HG03460 (cell line): Measurements from ENCODE around the gene TOB2.

Experiments used
- ATAC-seq: cut with Tn5 transposase; IDR thresholded peaks from one replicate; pipeline ENCODE4 v1.9.1; 2021; ENCODE audit not compliant: unreplicated experiment

The TOB2 gene, protein sequence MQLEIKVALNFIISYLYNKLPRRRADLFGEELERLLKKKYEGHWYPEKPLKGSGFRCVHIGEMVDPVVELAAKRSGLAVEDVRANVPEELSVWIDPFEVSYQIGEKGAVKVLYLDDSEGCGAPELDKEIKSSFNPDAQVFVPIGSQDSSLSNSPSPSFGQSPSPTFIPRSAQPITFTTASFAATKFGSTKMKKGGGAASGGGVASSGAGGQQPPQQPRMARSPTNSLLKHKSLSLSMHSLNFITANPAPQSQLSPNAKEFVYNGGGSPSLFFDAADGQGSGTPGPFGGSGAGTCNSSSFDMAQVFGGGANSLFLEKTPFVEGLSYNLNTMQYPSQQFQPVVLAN

DNA sequence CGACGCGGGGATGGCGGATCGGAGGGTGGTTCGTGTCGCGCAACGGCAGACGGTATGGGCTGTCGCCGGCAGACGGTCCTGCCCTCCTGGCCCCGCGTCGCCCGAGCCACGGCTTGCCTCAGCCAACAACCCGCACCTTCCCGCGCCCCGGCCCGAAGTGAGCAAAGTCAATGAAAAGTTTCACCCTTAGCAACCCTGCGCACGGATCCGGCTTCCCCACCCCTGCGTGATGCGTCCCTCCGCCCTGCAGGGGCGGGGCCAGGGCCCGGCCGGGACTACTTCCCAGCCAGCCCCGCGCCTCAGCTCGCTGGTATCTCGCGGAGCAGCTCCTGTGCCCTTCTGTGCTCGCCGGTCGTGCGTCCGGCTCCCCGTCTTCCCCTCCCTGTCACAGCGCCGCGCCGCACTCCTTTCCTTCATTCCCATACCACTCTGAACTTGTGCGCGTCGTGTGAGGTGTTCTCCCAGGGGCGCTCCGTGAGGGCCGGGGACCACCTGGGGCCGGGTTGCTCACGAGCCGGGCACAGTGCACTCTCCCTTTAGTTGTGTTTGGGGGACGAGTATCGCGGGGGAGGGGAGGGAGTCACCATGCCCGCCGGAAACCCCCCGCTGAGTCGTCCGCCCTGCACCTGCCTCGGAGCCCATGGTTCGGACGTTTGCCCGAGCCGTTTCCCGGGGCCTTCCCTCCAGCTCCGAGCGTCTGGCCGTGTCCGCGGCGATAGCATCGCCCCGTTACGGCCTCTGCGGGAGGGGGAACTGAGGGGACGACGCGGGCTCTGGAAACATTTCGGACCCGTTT is at the start of gene TOB2:
Gene TOB2, minus strand, starts transcription at position 163 of the 796 bp plus-strand sequence. CDS start 9,456 bp downstream, outside the sequence.
- peak; percentile 32 for ATAC-seq

DNA sequence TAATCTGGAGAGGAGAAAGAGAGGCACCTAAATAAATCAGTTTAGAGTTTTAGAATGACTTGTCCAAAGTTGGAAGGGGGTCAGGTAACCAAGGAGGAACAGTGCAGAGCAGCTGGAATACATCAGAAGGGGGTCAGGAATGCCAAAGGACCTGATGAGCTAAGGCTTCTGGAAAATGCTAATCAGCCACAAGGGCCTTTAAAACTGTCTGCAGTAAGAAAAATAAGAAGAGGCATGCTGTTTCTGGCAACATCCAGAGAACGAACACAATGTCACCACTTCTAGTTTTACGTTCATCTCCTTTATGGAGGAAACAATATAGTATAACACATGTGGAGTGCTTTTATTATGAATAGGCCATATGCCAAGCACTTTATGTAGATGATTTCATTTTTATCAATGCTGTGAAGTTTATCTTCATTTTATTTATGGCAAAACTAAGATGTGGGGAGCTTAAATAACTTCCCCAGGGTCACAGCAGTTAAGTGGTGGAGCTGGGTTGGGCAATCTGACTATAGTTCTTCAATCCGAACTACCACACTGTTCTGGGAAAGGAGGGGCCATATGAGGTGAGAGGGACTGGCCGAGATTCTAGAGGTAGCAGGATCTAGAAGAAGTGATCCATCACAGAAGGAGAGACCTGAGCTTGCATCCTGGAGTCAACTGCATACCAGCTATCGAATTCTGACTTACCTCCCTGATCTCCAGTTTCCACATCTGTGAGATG is 44.9 kb upstream of the TOB2 start:
- ATAC-seq: no peak

DNA sequence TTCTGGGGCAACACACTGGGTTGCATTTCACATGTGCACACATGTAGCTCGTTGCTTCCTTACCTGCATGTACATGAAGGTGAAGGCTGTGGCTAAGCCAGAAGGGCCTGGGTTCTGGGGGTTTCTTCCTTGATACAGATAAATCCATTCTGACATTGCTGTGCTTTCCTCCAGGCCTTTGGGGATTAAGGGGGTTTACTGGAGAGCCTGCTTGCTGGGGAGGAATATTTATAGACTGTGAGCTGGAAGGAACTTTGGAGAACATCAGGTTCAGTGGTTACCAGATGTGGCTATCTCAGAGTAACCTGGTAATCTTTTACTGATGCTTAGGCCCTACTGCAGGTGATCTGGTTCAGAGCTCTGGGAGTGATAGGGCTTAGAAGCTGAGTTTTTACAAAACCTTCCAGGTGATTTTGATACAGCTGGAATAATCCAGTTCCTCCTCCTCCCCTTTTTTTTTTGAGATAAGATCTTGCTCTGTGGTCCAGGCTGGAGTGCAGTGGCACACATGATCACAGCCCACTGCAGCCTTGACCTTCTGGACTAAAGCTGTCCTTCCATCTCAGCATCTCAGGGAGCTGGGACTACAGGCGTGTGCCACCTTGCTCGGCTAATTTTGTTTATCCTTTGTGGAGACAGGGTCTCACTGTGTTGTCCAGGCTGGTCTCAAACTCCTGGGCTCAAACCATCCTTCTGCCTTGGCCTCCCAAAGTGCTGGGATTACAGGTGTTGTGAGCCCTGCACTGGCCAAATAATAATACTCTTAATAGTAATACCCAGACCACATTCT is 42.2 kb upstream of the TOB2 start:
- ATAC-seq: no peak

DNA sequence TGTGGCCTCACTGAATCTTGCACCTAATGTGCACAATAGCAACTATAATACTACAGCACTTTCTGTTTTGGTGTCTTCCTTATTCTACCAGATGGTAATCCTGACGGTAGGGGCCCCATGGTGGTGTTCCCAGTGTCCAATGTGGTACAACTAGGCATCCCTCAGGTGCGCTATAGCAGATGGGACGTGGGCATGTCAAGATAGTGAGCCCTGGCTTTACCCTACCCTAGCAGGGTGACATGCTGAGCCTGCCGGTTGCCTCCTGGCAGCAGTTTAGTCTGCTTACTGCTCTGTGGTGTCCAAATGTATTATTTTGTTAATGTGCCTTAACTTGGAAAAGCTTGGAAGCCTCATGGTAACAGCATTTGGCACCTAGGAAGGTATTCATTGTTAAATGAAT is 41.5 kb upstream of the TOB2 start:
- no peak for ATAC-seq

DNA sequence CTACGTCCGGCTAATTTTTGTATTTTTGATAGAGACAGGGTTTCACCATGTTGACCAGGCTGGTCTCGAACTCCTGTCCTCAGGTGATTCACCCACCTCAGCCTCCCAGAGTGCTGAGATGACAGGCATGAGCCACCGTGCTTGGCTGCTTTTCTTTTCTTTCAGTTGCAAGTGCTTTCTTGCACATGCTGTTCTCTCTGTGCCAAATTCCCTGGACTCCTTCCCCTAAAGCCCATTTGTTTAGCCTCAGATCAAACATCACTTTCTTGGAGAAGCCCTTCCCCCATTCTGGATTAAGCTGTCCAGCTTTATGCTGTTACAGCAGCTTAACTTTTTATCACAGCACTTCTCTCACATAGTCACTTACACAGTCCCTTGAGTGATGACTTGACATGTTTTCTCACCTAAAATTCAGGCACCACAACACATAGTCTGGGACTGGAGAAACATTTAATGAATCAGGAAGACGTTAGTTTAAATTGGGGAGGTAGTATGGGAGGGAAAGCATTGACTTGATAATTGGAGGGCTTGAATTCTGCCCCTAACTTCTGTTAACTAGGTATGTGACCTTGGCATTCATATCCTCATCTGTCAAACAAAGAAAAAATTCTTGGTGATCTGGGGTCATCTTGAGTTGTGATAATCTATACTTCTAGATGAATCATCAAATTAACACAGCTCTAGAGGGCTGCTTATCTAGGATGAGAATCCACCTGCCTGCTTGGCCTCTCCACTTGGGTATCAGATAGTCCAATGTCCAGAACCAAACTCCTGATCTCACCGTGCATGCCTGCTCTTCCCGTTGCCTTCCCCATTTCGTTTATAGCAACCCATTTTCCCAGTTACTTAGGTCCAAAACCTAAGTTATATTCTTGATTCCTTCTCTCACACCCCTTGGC is 40.7 kb upstream of the TOB2 start:
- ATAC-seq: no peak

DNA sequence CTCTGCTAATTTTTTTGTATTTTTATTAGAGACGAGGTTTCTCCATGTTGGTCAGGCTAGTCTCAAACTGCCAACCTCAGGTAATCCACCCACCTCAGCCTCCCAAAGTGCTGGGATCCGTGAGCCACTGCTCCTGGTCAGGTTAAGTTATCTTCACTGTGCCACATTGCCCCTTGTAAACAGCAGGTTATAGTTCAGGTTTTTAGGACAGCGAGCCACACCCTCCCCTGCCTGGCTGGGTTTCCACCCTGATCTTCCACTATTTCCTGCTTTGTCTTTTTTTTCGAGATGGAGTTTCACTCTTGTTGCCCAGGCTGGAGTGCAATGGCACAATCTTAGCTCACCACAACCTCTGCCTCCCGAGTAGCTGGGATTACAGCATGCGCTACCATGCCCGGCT is 38.4 kb upstream of the TOB2 start:
- no peak for ATAC-seq

DNA sequence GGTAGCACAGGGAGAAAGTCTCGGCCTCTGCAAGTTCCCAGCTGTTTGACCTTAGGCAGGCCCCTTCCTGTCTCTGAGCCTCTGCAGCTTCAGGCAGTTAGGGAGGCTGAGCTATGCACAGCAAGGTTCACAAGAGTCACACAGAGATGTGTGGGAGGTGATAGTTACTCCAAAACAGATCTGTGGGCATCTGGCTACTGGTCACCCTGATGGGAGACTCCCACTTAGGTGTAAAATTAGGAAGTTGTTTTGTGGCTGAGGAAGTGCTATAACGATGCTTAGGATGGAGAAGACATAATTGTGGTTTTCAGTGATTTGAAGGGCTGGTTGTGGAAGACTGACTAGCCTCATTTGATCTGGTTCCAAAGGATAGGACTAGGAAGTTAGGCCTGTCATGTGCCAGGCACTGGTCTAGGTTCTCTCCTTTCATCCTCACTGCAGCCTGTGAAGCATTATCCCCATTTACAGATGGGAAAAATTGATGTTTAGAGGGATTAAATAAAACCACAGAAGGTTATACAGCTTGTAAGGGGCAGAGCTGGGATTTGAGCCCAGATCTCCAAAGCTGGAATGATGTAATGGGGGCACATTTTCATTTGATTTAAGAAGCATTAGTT is 35.8 kb upstream of the TOB2 start:
- ATAC-seq: no peak

DNA sequence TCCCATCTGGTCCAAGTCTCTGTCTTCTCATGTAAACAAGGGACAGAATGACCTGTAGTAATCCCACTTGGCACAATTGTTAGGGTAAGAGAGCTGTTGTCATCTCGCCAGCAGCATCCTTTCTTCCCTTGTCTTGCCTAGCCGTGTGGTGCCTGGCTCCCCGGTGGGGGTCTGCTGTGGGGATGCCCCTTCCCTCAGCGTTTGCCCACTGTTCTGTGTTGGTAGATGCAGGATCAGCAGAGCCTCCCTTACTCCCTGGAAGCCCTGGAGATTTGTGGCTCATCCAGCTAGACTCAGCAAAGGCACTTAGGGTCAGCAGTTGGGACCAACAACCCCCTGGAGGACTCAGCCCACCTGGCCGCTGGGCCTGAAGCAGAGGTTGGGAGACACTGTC is 35.3 kb upstream of the TOB2 start:
- ATAC-seq: no peak

DNA sequence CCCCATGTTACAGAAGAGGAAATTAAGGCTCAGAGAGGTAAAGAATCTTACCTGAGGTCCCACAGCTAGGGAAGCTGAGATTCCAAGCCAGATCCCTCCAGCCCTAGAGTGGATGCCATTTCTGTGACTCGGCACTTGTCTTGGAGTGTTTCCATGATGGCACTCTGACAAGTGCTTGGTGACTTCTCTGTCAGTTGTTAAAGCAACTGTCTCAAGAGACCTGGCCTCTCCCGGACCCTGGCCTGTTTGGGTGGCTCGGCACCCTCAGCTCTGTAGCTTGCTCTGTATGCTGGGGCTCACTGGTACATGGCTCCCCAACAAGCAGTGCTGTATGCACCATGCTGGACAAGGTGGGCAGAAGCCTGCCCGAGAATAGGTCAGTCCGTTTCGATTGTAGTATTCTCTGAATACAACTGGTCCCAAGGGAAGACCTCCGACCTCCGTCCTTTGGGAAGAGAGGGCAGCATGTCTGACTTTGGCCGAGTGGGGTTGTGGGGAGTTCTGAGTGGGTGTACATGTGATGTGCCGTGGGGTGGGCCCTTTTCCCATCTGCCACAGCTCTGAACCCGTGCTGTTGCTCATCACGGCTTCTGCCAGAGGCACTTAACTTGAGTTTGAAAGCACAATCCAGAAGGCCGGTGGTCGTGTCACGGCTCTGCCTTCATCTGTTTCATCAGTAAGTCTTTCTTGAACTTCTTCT is 34.7 kb upstream of the TOB2 start:
- no peak for ATAC-seq

DNA sequence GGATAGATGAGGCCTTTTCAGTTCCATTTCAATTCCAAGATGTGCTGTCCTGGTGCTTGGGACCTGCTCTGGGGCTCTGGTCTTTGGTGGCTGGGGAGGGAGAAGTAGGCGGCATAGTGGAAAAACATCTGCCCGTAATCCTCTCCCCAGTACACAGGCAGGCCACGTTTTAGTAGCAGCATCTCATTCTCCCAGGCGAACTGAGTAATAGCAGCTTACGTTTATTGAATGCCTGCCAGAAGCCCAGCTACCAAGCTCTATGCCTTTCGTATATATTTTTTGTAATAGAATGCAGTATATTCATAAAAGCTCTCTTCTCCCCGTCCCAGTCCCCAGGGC is 33.8 kb upstream of the TOB2 start:
- ATAC-seq: no peak

DNA sequence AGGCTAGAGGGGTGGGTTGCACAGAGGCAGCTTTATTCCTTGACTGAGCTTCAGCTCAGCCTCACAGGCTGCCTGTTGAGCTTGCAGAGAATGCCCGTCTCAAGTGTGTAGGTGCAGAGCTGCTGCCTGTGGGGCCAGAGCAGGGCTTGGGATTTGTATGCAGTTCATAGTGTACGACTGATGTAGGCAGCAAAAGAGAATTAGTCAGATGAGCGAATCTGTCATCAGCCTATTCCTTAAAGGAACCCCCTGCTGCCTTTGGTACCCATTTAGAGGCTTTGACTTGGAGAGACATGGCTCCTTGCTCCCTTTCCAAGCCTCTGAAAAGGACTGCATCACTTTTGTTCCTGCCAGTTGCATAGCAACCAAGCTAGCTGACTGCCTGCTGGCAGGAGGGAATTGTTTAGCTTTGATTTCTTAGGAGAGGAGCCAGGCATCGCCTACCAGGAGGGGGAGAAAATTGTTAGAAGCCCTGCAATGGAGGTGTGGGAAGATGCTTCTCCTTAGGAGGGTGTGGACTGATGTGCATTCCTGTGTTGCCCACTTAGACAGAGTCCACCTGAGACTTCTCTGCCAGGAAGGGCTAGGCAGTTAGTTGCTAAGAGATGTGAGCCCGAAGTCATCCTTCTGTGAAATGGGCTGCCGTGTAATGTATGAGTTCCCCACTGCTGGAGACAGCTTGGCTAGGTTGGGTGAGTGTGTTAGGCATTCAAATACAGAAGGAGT is 33.2 kb upstream of the TOB2 start:
- ATAC-seq: no peak

DNA sequence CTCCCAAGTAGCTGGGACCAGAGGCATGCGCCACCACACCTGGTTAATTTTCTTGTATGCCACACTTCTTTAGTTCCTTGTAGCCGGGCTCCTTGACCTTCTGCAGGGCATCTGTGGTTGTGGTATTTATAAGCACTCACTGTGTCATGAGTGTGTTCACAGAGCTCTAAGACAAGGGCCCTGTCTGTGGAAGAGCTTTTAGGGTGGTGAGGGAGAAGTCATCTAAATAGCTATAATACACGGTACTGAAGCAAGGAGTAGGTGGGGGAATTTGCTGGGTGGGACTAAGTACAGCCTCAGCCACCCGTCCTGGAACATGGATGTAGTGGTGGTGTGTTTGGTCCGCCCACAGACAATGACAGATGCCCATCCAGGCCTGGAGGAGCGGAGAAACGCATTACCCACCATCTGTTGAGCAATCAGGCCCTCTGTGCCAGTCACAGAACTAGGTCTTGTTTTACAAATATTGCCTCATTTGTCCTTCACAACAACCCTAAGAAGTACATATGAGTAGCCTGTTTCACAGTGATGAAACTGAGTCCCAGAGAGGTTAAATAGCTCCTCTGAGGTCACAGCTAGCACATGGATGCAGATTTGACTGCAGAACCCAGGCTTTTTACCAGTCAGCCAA is 32.4 kb upstream of the TOB2 start:
- ATAC-seq: no peak

DNA sequence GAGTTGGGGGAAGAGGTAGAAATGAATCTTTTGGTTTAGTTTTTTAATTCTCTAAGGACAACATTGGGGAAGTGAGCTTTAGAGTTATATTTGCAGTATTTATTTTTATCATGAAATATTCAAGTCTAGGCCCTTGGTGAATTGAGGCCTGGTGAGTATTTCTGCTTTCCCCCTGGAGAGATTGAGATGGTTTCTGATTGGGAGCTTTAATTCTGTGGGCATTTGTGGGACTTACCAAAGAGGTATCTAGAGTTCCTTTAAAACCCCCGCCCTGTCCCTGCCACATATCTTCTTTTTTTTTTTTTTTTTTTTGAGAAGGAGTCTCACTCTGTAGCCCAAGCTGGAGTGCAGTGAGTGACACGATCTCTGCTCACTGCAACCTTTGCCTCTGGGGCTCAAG is 31.9 kb upstream of the TOB2 start:
- no peak for ATAC-seq

DNA sequence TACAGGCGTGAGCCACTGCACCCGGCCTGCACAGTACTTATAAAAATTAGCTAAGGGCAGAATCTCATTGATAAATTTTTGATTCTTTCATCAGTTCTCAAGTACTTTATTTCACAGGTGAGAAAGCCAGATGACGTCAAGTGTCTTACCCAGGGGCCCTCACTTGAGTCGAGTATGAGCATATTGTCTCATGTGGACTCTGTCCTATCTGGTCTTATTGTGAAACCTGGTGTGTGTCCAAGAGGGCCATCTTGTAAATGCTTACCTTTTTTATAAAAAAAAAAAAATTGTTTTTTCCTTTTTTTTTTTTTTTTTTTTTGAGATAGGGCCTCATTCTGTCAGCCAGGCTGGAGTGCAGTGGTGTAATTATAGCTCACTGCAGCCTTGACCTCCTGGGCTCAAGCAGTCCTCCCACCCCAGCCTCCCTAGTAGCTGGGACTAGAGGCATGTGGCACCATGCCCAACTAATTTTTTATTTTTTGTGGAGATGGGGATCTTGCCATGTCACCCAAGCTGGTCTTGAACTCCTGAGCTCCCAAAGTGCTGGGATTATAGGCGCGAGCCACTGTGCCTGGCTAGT is 28.4 kb upstream of the TOB2 start:
- ATAC-seq: no peak

DNA sequence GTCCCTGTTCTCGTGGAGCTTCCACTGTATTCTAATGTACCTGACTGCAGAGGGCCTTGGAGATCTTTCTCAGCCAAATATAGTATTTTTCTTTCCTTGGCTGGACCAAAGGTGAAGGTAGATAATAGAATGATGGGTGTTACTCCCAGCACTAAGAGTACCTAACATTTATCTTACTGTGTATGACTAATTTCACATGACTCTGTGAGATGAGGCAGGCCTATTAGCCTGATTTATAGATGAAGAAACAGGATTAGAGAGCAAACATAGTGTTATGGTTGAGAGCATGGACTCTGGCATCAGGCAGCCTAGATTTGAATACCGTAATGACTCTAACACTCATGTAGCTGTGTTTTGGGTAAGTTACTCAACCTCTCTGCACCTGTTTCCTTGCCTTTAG is 25.0 kb upstream of the TOB2 start:
- ATAC-seq: no peak

DNA sequence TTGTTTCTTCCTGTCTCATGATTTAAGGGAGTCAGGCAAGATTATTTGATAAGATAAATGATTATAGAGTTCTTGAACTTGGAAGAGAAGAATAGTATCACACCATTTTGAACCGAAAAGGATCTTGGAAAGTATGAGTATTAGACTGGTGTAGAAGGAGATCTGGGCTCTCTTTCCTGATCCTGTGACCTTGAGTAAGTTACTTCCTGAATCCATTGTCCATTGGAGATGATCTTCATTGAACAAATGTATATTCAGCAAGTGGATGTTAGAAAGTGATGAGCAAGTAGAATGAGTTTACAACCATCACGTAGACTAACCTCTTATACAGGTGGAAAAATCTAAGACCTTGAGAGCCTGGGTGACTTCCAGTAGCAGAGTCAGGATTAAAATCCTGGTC is 24.3 kb upstream of the TOB2 start:
- ATAC-seq: no peak

DNA sequence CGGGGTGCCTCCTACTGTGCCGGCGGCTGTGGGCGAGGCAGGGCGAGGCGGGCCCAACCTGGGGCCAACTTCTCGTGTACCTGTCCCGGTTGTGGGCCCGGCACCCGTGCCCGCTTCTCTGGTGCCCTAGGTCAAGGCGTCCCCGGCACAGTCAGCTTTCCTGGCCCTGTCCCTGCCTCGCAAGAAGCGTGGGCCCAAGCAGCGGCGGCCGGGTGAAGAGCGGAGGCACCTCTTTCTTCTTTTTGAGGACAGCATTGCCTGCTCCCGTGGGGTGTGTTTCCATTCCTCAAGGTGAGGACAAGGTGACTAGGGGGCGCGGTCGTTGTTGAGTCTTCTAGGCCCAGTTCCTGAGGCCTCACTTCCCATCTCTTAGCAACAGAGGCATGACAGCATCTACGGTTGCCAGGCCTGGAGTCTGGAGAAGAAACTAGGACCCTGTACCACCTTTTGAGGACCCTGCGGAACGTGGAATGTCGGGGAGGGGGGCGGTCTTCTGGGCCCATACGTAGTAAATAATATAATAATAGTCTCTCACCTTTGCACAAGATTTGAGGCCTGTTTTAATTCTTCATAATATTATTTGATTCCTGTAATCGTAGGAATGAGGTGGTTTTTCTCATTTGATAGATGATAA is 22.7 kb upstream of the TOB2 start:
- ATAC-seq: no peak
